Right hindlimb (tissue), 1 donor: Measurements from ENCODE around the gene SLC6A9.

Source experiments
- DNase-seq: peaks from one replicate; pipeline ENCODE4 v3.0.0-alpha.2; 2018

Gene SLC6A9

GRCh38 chr1:44031252-44032169, at the start of gene SLC6A9:
Gene SLC6A9, minus strand, starts transcription at chr1:44031462. Its CDS starts 7,185 bp downstream, at chr1:44024277.
- peak; percentile 83 for DNase-seq

DNA sequence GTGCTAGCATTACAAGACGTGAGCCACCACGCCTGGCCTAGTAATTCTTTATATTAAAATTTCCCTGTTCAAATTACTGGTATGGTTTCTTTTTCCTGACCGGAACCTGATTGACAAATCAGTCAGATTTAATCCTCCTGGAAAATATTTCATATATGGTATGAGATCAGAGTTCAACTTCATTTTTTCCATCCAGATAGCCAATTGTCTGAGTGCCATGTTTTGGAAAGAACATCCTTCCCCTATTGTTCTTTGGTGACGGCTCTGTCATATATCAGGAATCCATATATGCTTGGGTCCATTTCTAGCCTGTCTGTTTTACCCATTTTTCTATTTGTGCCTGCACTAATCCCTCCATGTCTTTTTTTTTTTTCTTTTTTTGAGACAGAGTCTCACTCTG, 48.3 kb upstream of the SLC6A9 start:
- no peak for DNase-seq

- DNase-seq: no peak
These were observed 46.8 kb upstream of the SLC6A9 start for GRCh38 chr1:44078104-44078503.

DNA sequence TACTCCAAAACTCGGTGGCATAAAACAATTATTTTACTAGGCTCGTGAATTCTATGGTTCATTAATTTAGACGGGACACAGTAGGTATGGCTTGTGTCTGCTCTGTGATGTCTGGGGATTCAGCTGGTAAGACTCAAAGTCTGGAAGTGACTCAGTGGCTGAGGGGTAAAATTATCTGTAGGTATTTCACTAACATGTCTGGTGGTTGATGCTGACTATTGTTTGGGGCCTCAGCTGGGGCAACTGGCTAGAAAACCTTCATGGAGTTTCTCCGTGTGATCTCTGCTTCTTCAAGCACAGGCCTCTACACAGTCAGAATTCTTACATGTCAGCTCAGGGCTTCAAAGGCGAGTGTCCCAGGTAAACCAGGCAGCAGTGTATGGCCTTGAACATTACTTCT, 46.2 kb upstream of the SLC6A9 start:
- no peak for DNase-seq

DNA sequence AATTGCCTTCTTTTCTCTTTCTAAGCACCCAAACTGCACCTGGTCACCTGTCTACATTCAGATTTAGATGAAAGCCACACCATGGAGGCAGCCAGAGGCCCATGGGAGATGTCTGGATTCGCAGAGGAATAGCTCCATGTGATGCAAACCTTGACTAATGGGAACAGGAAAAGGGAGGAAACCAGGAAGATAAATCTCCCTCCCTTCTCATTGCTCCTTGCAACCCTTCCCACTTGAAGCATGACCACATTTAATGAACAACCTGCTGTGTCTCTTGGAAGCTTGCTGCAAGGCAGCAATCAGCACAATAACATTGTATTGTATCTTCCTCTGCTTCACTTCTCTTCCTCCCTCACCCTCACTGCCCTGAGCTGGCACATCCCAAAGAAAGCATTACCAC, 44.8 kb upstream of the SLC6A9 start:
- DNase-seq: no peak

GRCh38 chr1:44074415-44074814, 43.2 kb upstream of the SLC6A9 start:
- DNase-seq: no peak

DNA sequence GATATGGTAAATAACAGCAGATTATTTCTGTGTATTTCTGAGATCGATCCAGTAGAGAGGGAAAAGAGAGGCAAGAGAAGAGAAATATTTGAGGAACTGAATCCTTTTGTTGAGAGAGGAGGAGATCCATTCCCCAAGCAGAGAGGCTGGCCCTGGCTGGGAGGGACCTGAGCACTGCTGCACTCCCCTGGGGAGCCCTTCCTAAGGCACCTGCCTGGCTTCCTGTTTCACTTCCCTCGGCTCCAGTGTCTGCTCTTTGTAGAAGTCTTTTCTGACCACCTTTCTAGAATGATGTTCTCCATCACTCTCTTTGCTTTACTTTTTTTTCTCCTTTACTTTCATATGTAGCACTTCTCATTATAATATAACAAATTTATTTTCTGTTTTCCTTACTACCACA, 42.3 kb upstream of the SLC6A9 start:
- DNase-seq: no peak

- no peak for DNase-seq
These were observed 41.6 kb upstream of the SLC6A9 start for GRCh38 chr1:44072821-44073220.

GRCh38 chr1:44072204-44072603, 40.9 kb upstream of the SLC6A9 start:
- DNase-seq: no peak

- DNase-seq: no peak
These were observed 40.2 kb upstream of the SLC6A9 start for GRCh38 chr1:44071461-44071860.

DNA sequence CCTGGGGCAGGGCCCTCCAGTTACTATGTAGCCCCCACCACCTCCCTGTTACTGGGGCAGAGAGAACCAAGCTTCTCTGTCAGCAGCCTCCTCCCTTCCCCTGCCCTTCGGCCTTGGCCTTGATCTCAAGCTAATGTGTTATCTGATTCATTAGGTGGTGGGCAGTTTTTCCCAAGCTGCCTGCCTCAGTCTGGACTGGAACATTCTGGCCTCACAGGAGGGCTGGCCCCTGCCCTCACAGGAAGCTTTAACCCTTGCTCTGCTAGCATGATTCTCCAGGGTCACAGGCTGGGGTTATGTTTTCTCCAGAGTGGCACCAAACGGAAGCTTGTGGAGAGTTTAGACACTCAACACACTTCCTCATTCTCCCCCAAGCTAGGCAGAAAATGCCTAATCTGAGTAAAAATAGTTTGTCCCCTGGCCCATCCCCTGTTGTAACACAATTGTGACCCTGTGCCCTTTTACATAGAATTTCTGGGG, 37.2 kb upstream of the SLC6A9 start:
- no peak for DNase-seq

GRCh38 chr1:44067266-44068250, 36.3 kb upstream of the SLC6A9 start:
- no peak for DNase-seq

- DNase-seq: no peak
These were observed 31.5 kb upstream of the SLC6A9 start for GRCh38 chr1:44062656-44063179.

- DNase-seq: no peak
These were observed 30.6 kb upstream of the SLC6A9 start for GRCh38 chr1:44061857-44062256.

GRCh38 chr1:44060830-44061267, 29.6 kb upstream of the SLC6A9 start:
- DNase-seq: no peak

DNA sequence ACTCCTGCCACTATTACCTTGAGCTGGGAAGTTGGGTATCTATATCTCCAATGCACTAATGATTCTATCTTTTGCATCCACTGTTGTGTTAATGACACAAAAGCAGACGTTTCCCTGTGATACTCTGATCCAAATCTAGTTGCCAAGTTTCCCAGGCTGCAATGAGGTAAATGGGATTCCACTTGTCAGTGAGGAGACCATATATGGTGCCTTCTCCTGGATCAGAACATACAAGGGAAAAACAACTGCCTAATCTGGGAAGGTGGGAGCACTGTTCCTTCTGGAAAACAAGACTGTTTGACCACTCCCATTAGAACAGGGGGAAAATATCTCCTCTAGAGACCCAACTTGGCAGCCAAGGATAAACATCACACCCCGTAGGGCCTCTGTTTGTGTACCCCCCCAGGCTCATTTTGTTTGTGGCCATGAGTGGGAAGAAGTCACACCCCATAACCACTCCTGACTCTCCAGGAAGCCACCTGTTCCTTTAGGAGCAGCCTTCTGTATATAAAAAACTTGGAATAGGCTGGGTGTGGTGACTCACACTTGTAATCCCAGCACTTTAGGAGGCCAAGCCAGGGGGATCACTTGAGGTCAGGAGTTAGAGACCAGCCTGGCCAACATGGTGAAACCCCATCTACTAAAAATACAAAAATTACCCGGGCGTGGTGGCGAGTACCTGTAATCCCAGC, 28.5 kb upstream of the SLC6A9 start:
- no peak for DNase-seq

GRCh38 chr1:44059212-44059611, 27.9 kb upstream of the SLC6A9 start:
- no peak for DNase-seq

DNA sequence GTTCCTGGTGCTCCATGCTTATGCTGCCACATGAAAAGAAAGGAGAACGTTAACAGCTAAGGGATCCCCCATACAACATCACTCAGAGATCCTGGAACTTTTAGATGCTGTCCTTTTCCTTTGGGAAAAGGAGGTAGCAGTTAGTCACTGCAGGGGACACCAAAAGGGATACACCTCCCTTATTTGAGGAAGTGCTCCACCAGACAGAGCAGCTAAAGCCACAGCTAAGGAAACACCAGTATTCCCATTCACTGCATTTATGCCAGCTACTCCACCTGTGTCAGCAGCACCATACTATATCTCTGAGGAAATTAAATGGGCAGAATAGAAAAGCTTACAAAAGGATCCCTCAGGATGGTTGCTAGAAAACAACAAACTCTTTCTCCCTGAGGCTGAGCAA, 26.0 kb upstream of the SLC6A9 start:
- DNase-seq: no peak

- no peak for DNase-seq
These were observed 22.1 kb upstream of the SLC6A9 start for GRCh38 chr1:44053394-44053793.

GRCh38 chr1:44050261-44050660, 19.0 kb upstream of the SLC6A9 start:
- DNase-seq: no peak

GRCh38 chr1:44049839-44050238, 18.6 kb upstream of the SLC6A9 start:
- DNase-seq: no peak

DNA sequence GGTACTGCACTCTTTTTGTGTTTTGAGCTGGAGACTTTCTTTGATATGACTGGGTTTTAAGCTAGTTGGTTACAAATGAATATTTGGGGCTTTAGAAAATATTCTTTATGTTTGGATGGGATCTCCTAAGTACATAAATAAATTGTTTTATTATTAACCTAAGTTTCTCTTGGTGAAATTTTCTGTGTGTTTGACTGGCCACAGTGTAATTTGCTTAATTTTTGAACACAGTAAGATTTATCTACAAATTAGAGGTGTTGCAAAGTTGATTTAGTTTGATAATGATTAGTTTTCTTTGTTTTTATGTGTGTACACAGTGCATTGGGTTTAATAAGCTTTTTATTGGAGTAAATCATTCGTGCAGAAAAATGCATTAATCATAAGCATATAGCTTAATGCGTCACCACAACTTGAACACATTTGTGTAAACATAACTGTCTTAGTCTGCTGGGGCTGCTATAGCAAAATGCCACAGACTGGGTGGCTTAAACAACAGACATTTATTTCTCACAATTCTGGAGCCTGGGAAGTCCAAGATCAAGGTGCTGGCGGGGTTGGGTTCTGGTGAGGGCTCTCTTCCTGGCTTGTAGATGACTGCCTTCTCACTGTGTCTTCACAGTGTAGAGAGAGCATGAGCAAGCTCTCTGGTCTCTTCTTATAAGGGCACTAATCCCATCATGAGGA, 17.4 kb upstream of the SLC6A9 start:
- no peak for DNase-seq
